CD14-positive monocyte (primary cell): Measurements from ENCODE around the gene SMAD3. TPM values are rescaled to one million over a fixed set of nuclear protein-coding genes. Genes with fewer than 3 reads are reported as not detected.

Experiments used
- DNase-seq, 3 donors: peaks; one replicate each; pipeline ENCODE4 v3.0.0-alpha.2; 2011 to 2022
- H2AFZ ChIP-seq: 2 replicates; pipeline ENCODE4 v1.6.0; 2012; ENCODE audit warnings: mild to moderate bottlenecking, low read depth, low read length, inconsistent platforms; ENCODE audit not compliant: insufficient read depth, poor library complexity, severe bottlenecking
- H3K27ac ChIP-seq, 2 donors: 1 replicate in 1 of 2; 2 replicates in 1 of 2; pipeline ENCODE4 v1.5.1; 2012 to 2013; ENCODE audit warnings: low read length in 2 of 2, control low read depth in 1 of 2, inconsistent platforms in 1 of 2, low read depth in 1 of 2, mild to moderate bottlenecking in 1 of 2
- H3K27me3 ChIP-seq, 2 donors: one replicate each; pipeline versions ENCODE4 v1.6.0 to v1.6.1; 2011 to 2013; ENCODE audit warnings: low read length in 2 of 2; ENCODE audit not compliant: control insufficient read depth in 2 of 2, insufficient read depth in 2 of 2
- H3K36me3 ChIP-seq, 2 donors: replicated peaks in 1 of 2; 1 replicate in 1 of 2; 2 replicates in 1 of 2; pipeline versions ENCODE4 v1.5.1 to v1.6.1; 2012 to 2013; ENCODE audit warnings: low read length in 2 of 2, control low read depth in 1 of 2, inconsistent platforms in 1 of 2, mild to moderate bottlenecking in 1 of 2; ENCODE audit not compliant: insufficient read depth in 2 of 2, control insufficient read depth in 1 of 2
- H3K4me1 ChIP-seq, 2 donors: 1 replicate in 1 of 2; 2 replicates in 1 of 2; pipeline versions ENCODE4 v1.5.1 to v1.6.1; 2012 to 2013; ENCODE audit warnings: low read length in 2 of 2, control low read depth in 1 of 2, inconsistent platforms in 1 of 2, mild to moderate bottlenecking in 1 of 2, moderate library complexity in 1 of 2; ENCODE audit not compliant: insufficient read depth in 2 of 2, control insufficient read depth in 1 of 2
- H3K4me2 ChIP-seq: replicated peaks from 2 replicates; pipeline ENCODE3; 2012; ENCODE audit warnings: low read length, moderate library complexity, mild to moderate bottlenecking; ENCODE audit not compliant: poor library complexity, severe bottlenecking; ENCODE audit errors: extremely low read depth
- H3K4me3 ChIP-seq, 3 experiments: fragments of 200-600 bp in 1 of 3; sonication (generic) in 1 of 3; replicated peaks in 1 of 3; 1 replicate in 2 of 3; 2 replicates in 1 of 3; pipeline ENCODE4 v1.5.1; 2011 to 2013; ENCODE audit warnings: low read length in 3 of 3, mild to moderate bottlenecking in 3 of 3, control low read depth in 2 of 3, low read depth in 2 of 3, inconsistent platforms in 1 of 3, moderate library complexity in 1 of 3
- H3K79me2 ChIP-seq: 2 replicates; pipeline ENCODE4 v1.6.0; 2012; ENCODE audit warnings: mild to moderate bottlenecking, control low read depth, inconsistent platforms, low read length, moderate library complexity; ENCODE audit not compliant: insufficient read depth
- H3K9ac ChIP-seq: 2 replicates; pipeline ENCODE4 v1.6.0; 2017; ENCODE audit warnings: low read length, mild to moderate bottlenecking; ENCODE audit not compliant: insufficient read depth, poor library complexity, severe bottlenecking
- H3K9me3 ChIP-seq, 2 donors: replicated peaks in 1 of 2; 1 replicate in 1 of 2; 2 replicates in 1 of 2; pipeline versions ENCODE4 v1.5.1 to v1.6.1; 2012 to 2013; ENCODE audit warnings: low read length in 2 of 2, control low read depth in 1 of 2; ENCODE audit not compliant: control insufficient read depth in 1 of 2, insufficient read depth in 1 of 2
- H4K20me1 ChIP-seq: 2 replicates; pipeline ENCODE4 v1.6.0; 2012; ENCODE audit warnings: mild to moderate bottlenecking, low read length, control low read depth, moderate library complexity; ENCODE audit not compliant: insufficient read depth
- H3K27ac Mint-ChIP-seq, 7 donors: one replicate each; pipeline ENCODE4 v1.8.0; 2020; ENCODE audit warnings: mild to moderate bottlenecking in 7 of 7, mixed read lengths in 7 of 7, moderate library complexity in 6 of 7, inconsistent platforms in 2 of 7
- H3K27me3 Mint-ChIP-seq, 3 donors: one replicate each; pipeline ENCODE4 v1.8.0; 2021 to 2022; ENCODE audit warnings: low read depth in 3 of 3, mild to moderate bottlenecking in 3 of 3, mixed read lengths in 3 of 3, moderate library complexity in 3 of 3, inconsistent platforms in 1 of 3
- H3K36me3 Mint-ChIP-seq, 2 donors: one replicate each; pipeline ENCODE4 v1.8.0; 2020; ENCODE audit warnings: mixed read lengths in 2 of 2, inconsistent platforms in 1 of 2, mild to moderate bottlenecking in 1 of 2
- H3K4me1 Mint-ChIP-seq: one replicate; pipeline ENCODE4 v1.8.0; 2020; ENCODE audit warnings: mild to moderate bottlenecking, mixed read lengths
- H3K4me3 Mint-ChIP-seq, 2 donors: one replicate each; pipeline ENCODE4 v1.8.0; 2020; ENCODE audit warnings: mild to moderate bottlenecking in 2 of 2, mixed read lengths in 2 of 2, moderate library complexity in 1 of 2
- H3K9me3 Mint-ChIP-seq, 7 donors: one replicate each; pipeline ENCODE4 v1.8.0; 2020 to 2022; ENCODE audit warnings: mixed read lengths in 7 of 7, mild to moderate bottlenecking in 6 of 7, moderate library complexity in 6 of 7, inconsistent platforms in 2 of 7
- WGBS: methylation state at CpG from one replicate; pipeline ENCODE4 v1.1.5; 2013; ENCODE audit warnings: missing lambda C conversion rate; ENCODE audit not compliant: insufficient coverage; 5-methylcytosine and 5-hydroxymethylcytosine counted together
- intact Hi-C, 2 donors: fragments of 100-400 bp; cut with micrococcal nuclease; formaldehyde crosslinking; loops; one replicate each; pipeline versions ENCODE4 v1.15.0 to v1.15.1; 2023
- polyA plus RNA-seq, 3 donors: library from polyadenylated mRNA; depleted of rRNA in 1 of 3; unstranded in 2 of 3; stranded (reverse) in 1 of 3; fragments of 300-500 nt in 2 of 3; fragments of >200 nt in 1 of 3; fragmentation: Illumina TruSeq in 2 of 3; gene quantifications; 1 replicate in 2 of 3; 2 replicates in 1 of 3; pipeline ENCODE4 v1.2.3, GENCODE V29; 2012 to 2021
- TF ChIP-seq, protein P1 (sequence below): fragments of 200-600 bp; IDR thresholded peaks from one replicate; pipeline ENCODE4 v1.8.0; 2022; ENCODE audit warnings: antibody characterized with exemption, mild to moderate bottlenecking

Gene SMAD3
- polyA plus RNA-seq, 3 donors: 4.4 to 41.7 (median 5.4) TPM

DNA sequence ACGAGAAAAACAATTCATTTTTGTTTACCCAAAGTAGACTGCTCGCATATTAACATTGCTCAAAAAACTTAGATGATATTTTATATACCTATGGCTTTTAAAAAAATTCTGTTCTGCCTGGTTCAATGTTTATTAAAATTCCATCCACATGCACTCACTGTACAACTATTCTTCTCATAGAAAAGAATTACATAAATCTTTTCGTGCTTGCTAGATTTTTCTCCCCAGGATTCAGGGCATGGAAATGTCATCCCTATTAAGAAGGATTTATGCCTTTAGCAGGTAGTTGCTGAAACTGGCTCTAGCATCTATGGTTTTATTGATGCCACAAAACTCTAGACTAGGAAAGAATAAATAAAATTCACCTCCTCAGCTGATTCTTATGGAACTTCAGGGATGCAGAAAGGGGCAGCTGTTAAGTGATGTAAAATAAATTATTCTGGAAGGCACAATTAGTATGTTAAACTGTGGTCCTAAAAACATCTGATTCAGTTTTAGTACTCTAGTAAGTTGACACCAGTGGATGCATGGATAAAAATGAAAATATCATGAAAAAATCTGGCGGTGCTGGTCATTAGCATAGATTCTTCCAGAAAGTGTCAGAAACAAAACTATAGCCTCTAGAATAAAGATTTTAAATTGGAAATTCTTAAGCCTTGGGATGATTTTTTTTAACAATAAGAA, 147.4 kb downstream of the SMAD3 start:
- Histone ChIP-seq H3K4me3 (no peak overlapping the region), H2AFZ (no peak overlapping the region), H3K79me2 (no peaks in the 10 kb centered on the region), H3K27ac (no peak overlapping the region), H3K4me1 (no peaks in the 10 kb centered on the region), H3K27me3 (no peaks in the 10 kb centered on the region), H3K36me3 (peaks cover 12 to 35% of the 10 kb centered on the region in 2 donors), H4K20me1 (no peaks in the 10 kb centered on the region), H3K9ac (no peak overlapping the region), H3K9me3 (no peaks in the 10 kb centered on the region), H3K4me2 (no peak overlapping the region)
- Mint-ChIP-seq H3K36me3 (peaks cover 34 to 36% of the 10 kb centered on the region in 2 donors), H3K27me3 (no peaks in the 10 kb centered on the region), H3K4me3 (no peak overlapping the region), H3K27ac (no peak overlapping the region), H3K9me3 (no peaks in the 10 kb centered on the region), H3K4me1 (peaks cover 2% of the 10 kb centered on the region)
- TF ChIP-seq, protein P1, sequence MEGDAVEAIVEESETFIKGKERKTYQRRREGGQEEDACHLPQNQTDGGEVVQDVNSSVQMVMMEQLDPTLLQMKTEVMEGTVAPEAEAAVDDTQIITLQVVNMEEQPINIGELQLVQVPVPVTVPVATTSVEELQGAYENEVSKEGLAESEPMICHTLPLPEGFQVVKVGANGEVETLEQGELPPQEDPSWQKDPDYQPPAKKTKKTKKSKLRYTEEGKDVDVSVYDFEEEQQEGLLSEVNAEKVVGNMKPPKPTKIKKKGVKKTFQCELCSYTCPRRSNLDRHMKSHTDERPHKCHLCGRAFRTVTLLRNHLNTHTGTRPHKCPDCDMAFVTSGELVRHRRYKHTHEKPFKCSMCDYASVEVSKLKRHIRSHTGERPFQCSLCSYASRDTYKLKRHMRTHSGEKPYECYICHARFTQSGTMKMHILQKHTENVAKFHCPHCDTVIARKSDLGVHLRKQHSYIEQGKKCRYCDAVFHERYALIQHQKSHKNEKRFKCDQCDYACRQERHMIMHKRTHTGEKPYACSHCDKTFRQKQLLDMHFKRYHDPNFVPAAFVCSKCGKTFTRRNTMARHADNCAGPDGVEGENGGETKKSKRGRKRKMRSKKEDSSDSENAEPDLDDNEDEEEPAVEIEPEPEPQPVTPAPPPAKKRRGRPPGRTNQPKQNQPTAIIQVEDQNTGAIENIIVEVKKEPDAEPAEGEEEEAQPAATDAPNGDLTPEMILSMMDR: no peak
- whole genome bisulfite sequencing: no CpG with 5 or more reads among the region's 4 CpGs
- no peak for DNase-seq
- intact Hi-C loops: no loop called here

DNA sequence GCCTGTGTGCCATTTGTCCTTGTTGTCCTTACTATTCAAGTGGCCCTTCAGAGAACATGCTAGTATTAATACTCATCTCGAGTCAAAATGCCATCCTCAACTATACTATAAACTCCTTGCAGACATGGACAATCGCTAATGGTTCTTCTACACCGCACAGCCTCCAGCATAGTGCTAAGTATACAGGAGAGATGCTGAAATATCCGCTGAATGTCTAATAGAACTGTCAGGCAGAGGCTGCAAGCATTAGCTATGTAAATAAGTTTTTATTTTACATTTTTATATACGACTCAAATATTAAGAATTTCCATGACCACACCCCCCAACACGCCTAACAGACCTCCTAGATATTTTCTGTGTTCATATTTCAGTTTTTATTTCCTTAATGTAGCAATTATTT, 149.7 kb downstream of the SMAD3 start:
- H3K4me3 ChIP-seq: no peak overlapping the region
- peaks cover 5 to 34% of the 10 kb centered on the region in 2 donors for H3K36me3 ChIP-seq
- no peaks in the 10 kb centered on the region for H3K27me3 ChIP-seq
- no peaks in the 10 kb centered on the region for H3K79me2 ChIP-seq
- Mint-ChIP-seq H3K27me3 (no peaks in the 10 kb centered on the region), H3K4me3 (no peak overlapping the region), H3K36me3 (peaks cover 34 to 39% of the 10 kb centered on the region in 2 donors), H3K27ac (peak overlapping the region in 1 of 7 donors; percentile 46), H3K4me1 (peaks cover 2% of the 10 kb centered on the region), H3K9me3 (no peaks in the 10 kb centered on the region)
- no peak overlapping the region for H3K4me2 ChIP-seq
- intact Hi-C loops: no loop called here
- no peaks in the 10 kb centered on the region for H4K20me1 ChIP-seq
- no peak overlapping the region for H3K9ac ChIP-seq
- no peak overlapping the region for H2AFZ ChIP-seq
- H3K4me1 ChIP-seq: no peaks in the 10 kb centered on the region
- TF ChIP-seq, protein P1: no peak
- DNase-seq: no peak
- 100% methylated on average over 1 of the region's 6 CpGs for WGBS
- H3K27ac ChIP-seq: no peak overlapping the region
- no peaks in the 10 kb centered on the region for H3K9me3 ChIP-seq
